Natural killer cell (primary cell): Measurements from ENCODE around the gene RUNX3. TPM values are rescaled to one million over a fixed set of nuclear protein-coding genes. Genes with fewer than 3 reads are reported as not detected.

Source experiments
- ATAC-seq, 3 donors: fragments of 150-1000 bp in 2 of 3; fragments of 200-7000 bp in 1 of 3; cut with Tn5 transposase; 1 replicate in 1 of 3; 2 replicates in 2 of 3; pipeline ENCODE4 v1.10.0; 2021; ENCODE audit warnings: mild to moderate bottlenecking in 2 of 3, moderate library complexity in 2 of 3
- DNase-seq, 2 donors: peaks; one replicate each; pipeline versions ENCODE4 v3.0.0 to v3.0.0-alpha.2; 2013 to 2021; ENCODE audit warnings: mixed read lengths in 1 of 2
- H3K27ac ChIP-seq: one replicate; pipeline ENCODE4 v1.5.1; 2013; ENCODE audit warnings: mild to moderate bottlenecking, low read length
- H3K27me3 ChIP-seq: one replicate; pipeline ENCODE4 v1.6.1; 2013; ENCODE audit warnings: low read length; ENCODE audit not compliant: control insufficient read depth, insufficient read depth
- H3K36me3 ChIP-seq: one replicate; pipeline ENCODE4 v1.6.1; 2013; ENCODE audit warnings: low read length; ENCODE audit not compliant: control insufficient read depth, insufficient read depth
- H3K4me1 ChIP-seq: one replicate; pipeline ENCODE4 v1.6.1; 2013; ENCODE audit warnings: low read length; ENCODE audit not compliant: control insufficient read depth, insufficient read depth
- H3K4me3 ChIP-seq: one replicate; pipeline ENCODE4 v1.5.1; 2013; ENCODE audit warnings: low read length
- H3K9me3 ChIP-seq: one replicate; pipeline ENCODE4 v1.6.1; 2013; ENCODE audit warnings: low read length; ENCODE audit not compliant: control insufficient read depth, insufficient read depth
- H3K27ac Mint-ChIP-seq, 2 donors: one replicate each; pipeline ENCODE4 v1.8.0; 2022; ENCODE audit warnings: mild to moderate bottlenecking in 2 of 2, mixed read lengths in 2 of 2, moderate library complexity in 1 of 2
- H3K27me3 Mint-ChIP-seq, 2 donors: one replicate each; pipeline ENCODE4 v1.8.0; 2022; ENCODE audit warnings: low read depth in 2 of 2, mixed read lengths in 2 of 2
- H3K36me3 Mint-ChIP-seq: one replicate; pipeline ENCODE4 v1.8.0; 2022; ENCODE audit warnings: mixed read lengths
- H3K4me1 Mint-ChIP-seq, 2 donors: one replicate each; pipeline ENCODE4 v1.8.0; 2022; ENCODE audit warnings: mixed read lengths in 2 of 2
- H3K4me3 Mint-ChIP-seq: one replicate; pipeline ENCODE4 v1.8.0; 2022; ENCODE audit warnings: mild to moderate bottlenecking, moderate library complexity, mixed read lengths
- H3K9me3 Mint-ChIP-seq, 2 donors: one replicate each; pipeline ENCODE4 v1.8.0; 2022; ENCODE audit warnings: mixed read lengths in 2 of 2
- WGBS: methylation state at CpG from one replicate; pipeline ENCODE4 v1.1.7; 2013; ENCODE audit warnings: missing lambda C conversion rate; ENCODE audit not compliant: insufficient coverage; 5-methylcytosine and 5-hydroxymethylcytosine counted together
- intact Hi-C: fragments of 100-400 bp; cut with micrococcal nuclease; formaldehyde crosslinking; loops from one replicate; pipeline ENCODE4 v1.14.2; 2022
- total RNA-seq, 4 donors: library from RNA; stranded (reverse); fragments of 120-200 nt in 1 of 4; gene quantifications; one replicate each; pipeline versions ENCODE4 v1.2.3 to v1.2.4, GENCODE V29; 2013 to 2022
- TF ChIP-seq, protein P1 (sequence below): fragments of 200-600 bp; IDR thresholded peaks from one replicate; pipeline ENCODE4 v1.8.0; 2022; ENCODE audit warnings: antibody characterized with exemption

RUNX3 gene
- total RNA-seq, 3 donors from 2014 or later (not counting 1 experiment from before 2014, with no cell fraction given): 537 to 630 (median 601) TPM

DNA sequence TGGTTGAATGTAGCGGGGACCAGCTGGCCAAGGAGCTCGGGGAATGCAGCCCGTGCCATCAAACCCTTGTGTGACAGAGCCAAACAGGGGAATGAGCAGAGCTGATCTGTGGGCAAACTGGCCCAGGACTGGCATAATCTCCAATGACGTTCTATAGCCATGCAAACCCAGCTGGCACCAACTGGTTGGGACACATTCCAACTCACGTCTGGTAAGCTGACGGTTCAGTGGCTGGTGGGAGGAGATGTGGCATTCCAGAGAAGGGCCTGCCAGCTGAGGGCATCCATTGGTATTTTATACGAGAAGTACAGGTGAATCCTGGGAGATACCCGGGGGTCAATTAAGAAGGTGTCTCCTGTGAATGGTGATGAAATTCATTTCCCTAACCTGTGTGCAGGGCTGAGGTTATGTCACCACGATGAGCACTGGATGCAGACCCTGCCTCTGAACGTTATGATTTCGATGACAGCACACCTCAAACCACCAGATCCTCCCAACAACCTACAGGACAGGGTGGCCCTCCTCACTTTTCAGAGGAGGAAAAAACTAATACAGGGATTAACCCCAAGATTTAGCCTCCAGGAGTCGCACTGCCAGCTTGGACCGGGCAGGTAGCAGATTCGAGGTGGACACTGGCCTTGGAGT is 39.0 kb upstream of the RUNX3 start:
- 81% methylated on average over 14 of the region's 14 CpGs for WGBS
- no peak overlapping the region for H3K27ac Mint-ChIP-seq
- H3K4me1 Mint-ChIP-seq: peaks cover 28 to 38% of the 10 kb centered on the region in 2 donors
- H3K36me3 ChIP-seq: no peaks in the 10 kb centered on the region
- no peaks in the 10 kb centered on the region for H3K9me3 Mint-ChIP-seq
- no peaks in the 10 kb centered on the region for H3K27me3 ChIP-seq
- peaks cover 1% of the 10 kb centered on the region for H3K36me3 Mint-ChIP-seq
- no peak for ATAC-seq
- no peak overlapping the region for H3K27ac ChIP-seq
- no peaks in the 10 kb centered on the region for H3K9me3 ChIP-seq
- H3K4me1 ChIP-seq: peaks cover 55% of the 10 kb centered on the region
- peaks cover 18 to 20% of the 10 kb centered on the region in 2 donors for H3K27me3 Mint-ChIP-seq
- H3K4me3 ChIP-seq: no peak overlapping the region
- intact Hi-C loops: loop anchor here (5.0 kb wide), 1 partner anchor 57 kb away; no protein-coding TSS in a partner anchor
- no peak overlapping the region for H3K4me3 Mint-ChIP-seq
- TF ChIP-seq, protein P1, sequence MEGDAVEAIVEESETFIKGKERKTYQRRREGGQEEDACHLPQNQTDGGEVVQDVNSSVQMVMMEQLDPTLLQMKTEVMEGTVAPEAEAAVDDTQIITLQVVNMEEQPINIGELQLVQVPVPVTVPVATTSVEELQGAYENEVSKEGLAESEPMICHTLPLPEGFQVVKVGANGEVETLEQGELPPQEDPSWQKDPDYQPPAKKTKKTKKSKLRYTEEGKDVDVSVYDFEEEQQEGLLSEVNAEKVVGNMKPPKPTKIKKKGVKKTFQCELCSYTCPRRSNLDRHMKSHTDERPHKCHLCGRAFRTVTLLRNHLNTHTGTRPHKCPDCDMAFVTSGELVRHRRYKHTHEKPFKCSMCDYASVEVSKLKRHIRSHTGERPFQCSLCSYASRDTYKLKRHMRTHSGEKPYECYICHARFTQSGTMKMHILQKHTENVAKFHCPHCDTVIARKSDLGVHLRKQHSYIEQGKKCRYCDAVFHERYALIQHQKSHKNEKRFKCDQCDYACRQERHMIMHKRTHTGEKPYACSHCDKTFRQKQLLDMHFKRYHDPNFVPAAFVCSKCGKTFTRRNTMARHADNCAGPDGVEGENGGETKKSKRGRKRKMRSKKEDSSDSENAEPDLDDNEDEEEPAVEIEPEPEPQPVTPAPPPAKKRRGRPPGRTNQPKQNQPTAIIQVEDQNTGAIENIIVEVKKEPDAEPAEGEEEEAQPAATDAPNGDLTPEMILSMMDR: no peak
- no peak for DNase-seq

DNA sequence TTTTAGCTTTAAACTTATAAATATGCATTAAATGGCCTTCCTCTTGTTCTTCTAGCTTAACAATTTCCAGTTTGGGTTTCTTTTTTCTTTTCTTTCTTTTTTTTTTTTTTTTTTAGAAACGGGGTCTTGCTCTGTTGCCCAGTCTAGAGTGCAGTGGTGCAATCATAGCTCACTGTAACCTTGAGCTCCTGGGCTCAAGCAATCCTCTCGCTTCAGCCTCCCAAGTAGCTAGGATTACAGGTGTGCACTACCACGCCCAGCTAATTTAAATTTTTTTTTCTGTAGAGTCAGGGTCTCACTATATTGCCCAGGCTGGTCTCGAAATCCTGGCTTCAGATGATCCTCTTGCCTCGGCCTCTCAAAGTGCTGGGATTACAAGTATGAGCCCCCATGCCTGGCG is 37.9 kb upstream of the RUNX3 start:
- Mint-ChIP-seq H3K27ac (no peak overlapping the region), H3K27me3 (peaks cover 13 to 15% of the 10 kb centered on the region in 2 donors), H3K4me1 (peaks cover 31 to 47% of the 10 kb centered on the region in 2 donors), H3K36me3 (no peaks in the 10 kb centered on the region), H3K4me3 (no peak overlapping the region), H3K9me3 (no peaks in the 10 kb centered on the region)
- Histone ChIP-seq H3K4me3 (no peak overlapping the region), H3K4me1 (peaks cover 66% of the 10 kb centered on the region), H3K27ac (no peak overlapping the region), H3K27me3 (no peaks in the 10 kb centered on the region), H3K9me3 (no peaks in the 10 kb centered on the region), H3K36me3 (no peaks in the 10 kb centered on the region)
- intact Hi-C loops: loop anchor here (5.0 kb wide), 1 partner anchor 56 kb away; no protein-coding TSS in a partner anchor
- ATAC-seq (no peak), DNase-seq (no peak)
- 81% methylated on average over 6 of the region's 6 CpGs for WGBS
- TF ChIP-seq, protein P1: no peak

DNA sequence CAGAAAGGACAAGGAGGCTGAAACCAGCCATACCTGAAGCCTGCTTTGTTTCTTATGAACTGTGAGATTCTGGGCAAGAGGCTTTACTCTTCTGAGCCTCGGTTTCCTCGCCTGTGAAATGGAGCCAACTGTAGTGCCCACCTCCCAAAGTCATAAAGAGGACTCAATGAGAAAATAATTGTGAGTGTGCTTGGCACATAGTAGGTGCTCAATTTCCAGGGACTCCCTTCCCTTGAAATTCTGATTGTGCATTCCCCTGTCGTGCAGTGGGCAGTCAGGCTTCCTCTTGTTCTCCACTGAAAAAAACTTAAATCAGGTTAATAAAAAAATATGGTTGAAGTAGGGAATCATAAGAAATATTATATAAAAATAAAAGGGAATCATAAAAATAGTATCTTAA is 37.5 kb upstream of the RUNX3 start:
- H3K9me3 Mint-ChIP-seq: no peaks in the 10 kb centered on the region
- WGBS: 80% methylated on average over 1 of the region's 3 CpGs
- no peaks in the 10 kb centered on the region for H3K36me3 Mint-ChIP-seq
- no peak for ATAC-seq
- Histone ChIP-seq H3K4me3 (no peak overlapping the region), H3K9me3 (no peaks in the 10 kb centered on the region), H3K27me3 (no peaks in the 10 kb centered on the region), H3K36me3 (no peaks in the 10 kb centered on the region), H3K27ac (no peak overlapping the region), H3K4me1 (peaks cover 69% of the 10 kb centered on the region)
- DNase-seq: no peak
- H3K4me1 Mint-ChIP-seq: peaks cover 31 to 47% of the 10 kb centered on the region in 2 donors
- H3K27me3 Mint-ChIP-seq: peaks cover 9 to 13% of the 10 kb centered on the region in 2 donors
- H3K4me3 Mint-ChIP-seq: no peak overlapping the region
- intact Hi-C loops: loop anchor here (5.0 kb wide), 1 partner anchor 55 kb away; no protein-coding TSS in a partner anchor
- H3K27ac Mint-ChIP-seq: no peak overlapping the region
- TF ChIP-seq, protein P1: no peak
